Testis (tissue), 3 donors: ENCODE results near the gene SYNDIG1. TPM values are rescaled to one million over a fixed set of nuclear protein-coding genes. Genes with fewer than 3 reads are reported as not detected.

ENCODE experiments used
- DNase-seq: peaks from one replicate; pipeline ENCODE4 v3.0.0-alpha.2; 2019
- H3K27ac ChIP-seq, 2 donors: fragments of 200-600 bp; sonication (generic); one replicate each; pipeline ENCODE4 v1.5.1; 2019
- H3K27me3 ChIP-seq: fragments of 200-600 bp; sonication (generic); one replicate; pipeline ENCODE4 v1.5.1; 2019
- H3K36me3 ChIP-seq: fragments of 200-600 bp; sonication (generic); one replicate; pipeline ENCODE4 v1.5.1; 2017; ENCODE audit warnings: low read depth; ENCODE audit errors: missing control alignments
- H3K4me1 ChIP-seq: fragments of 200-600 bp; sonication (generic); one replicate; pipeline ENCODE4 v1.5.1; 2019
- H3K4me3 ChIP-seq, 2 donors: fragments of 200-600 bp; sonication (generic); one replicate each; pipeline ENCODE4 v1.5.1; 2017 to 2019
- H3K9me3 ChIP-seq: fragments of 200-600 bp; sonication (generic); one replicate; pipeline ENCODE4 v1.5.1; 2017
- POLR2A ChIP-seq: fragments of 450-650 bp; IDR thresholded peaks from one replicate; pipeline ENCODE4 v1.6.1; 2017; ENCODE audit warnings: antibody characterized with exemption, mild to moderate bottlenecking, moderate library complexity
- WGBS, 2 donors: methylation state at CpG; one replicate each; pipeline ENCODE4 v1.1.5; 2018; 5-methylcytosine and 5-hydroxymethylcytosine counted together
- intact Hi-C: fragments of 100-400 bp; cut with DNase I; formaldehyde crosslinking; loops from one replicate; pipeline ENCODE4 v1.15.1; 2023; ENCODE audit warnings: low total_unique reads
- polyA plus RNA-seq: library from polyadenylated mRNA; stranded (reverse); fragments of 350-450 nt; fragmentation: Illumina TruSeq; extraction: RNeasy Lipid Tissue Mini Kit (QIAGEN cat#74804); gene quantifications from one replicate; pipeline ENCODE4 v1.2.3, GENCODE V29; 2014; ENCODE audit warnings: low read depth, low replicate concordance; ENCODE audit not compliant: insufficient read depth
- total RNA-seq, 2 donors: library from RNA; depleted of rRNA; stranded (reverse); fragments of >200 nt; gene quantifications; one replicate each; pipeline ENCODE4 v1.2.3, GENCODE V29; 2016
- TF ChIP-seq, protein P1 (sequence below), 3 experiments: fragments of 450-650 bp in 2 of 3; fragments of 200-600 bp in 1 of 3; sonication (generic) in 1 of 3; IDR thresholded peaks; one replicate each; pipeline ENCODE4 v1.5.1; 2016 to 2019; ENCODE audit warnings: antibody characterized with exemption in 3 of 3, mild to moderate bottlenecking in 2 of 3, moderate library complexity in 1 of 3

Gene SYNDIG1
- total and polyA plus RNA-seq, 3 donors from 2014 or later = 2.1 to 3.2 (median 2.8) TPM

DNA sequence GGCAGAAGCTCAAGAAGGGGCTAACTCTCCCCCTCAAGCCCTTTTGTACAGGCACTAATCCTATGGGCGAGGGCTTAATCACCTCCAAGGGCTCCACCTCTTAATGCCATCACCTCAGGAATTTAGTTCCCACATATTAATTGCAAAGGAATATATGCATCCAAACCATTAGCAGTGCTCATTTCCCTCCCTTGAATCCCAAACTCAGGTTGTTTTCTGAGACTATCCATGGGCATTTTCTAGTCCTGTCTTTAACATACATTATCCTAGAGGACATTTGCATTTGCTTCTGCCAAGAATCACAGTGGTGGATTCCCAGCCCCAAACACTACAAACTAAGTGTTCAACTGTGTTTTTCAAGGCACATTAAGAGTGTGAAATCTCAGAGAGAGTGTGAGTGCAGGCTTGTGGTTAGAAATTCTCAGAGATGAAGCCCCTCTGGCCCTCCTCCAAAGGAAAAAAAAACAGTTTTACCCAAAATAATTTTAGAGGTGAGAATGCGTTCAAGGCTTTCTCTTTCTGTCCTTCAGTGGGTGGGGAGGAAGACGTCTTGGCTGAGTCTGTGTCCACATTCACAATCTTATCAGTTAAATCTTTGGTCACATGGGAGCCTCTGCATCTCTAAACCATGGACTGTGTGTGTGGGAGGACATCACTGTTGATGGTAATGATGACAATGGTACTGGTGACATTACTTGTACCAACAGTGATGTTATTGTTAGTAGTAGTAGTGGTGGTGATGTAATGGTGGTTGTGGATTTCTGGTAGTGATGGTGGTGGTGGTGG, 59.3 kb downstream of the SYNDIG1 start:
- Histone ChIP-seq H3K27ac (no peak overlapping the region), H3K27me3 (no peaks in the 10 kb centered on the region), H3K4me3 (no peak overlapping the region), H3K36me3 (no peaks in the 10 kb centered on the region), H3K4me1 (no peaks in the 10 kb centered on the region), H3K9me3 (no peaks in the 10 kb centered on the region)
- DNase-seq = no peak
- TF ChIP-seq POLR2A = no peak
- TF ChIP-seq, protein P1, sequence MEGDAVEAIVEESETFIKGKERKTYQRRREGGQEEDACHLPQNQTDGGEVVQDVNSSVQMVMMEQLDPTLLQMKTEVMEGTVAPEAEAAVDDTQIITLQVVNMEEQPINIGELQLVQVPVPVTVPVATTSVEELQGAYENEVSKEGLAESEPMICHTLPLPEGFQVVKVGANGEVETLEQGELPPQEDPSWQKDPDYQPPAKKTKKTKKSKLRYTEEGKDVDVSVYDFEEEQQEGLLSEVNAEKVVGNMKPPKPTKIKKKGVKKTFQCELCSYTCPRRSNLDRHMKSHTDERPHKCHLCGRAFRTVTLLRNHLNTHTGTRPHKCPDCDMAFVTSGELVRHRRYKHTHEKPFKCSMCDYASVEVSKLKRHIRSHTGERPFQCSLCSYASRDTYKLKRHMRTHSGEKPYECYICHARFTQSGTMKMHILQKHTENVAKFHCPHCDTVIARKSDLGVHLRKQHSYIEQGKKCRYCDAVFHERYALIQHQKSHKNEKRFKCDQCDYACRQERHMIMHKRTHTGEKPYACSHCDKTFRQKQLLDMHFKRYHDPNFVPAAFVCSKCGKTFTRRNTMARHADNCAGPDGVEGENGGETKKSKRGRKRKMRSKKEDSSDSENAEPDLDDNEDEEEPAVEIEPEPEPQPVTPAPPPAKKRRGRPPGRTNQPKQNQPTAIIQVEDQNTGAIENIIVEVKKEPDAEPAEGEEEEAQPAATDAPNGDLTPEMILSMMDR (IDR thresholded peaks at IDR 0.05) = no peak
- intact Hi-C loops = no loop called here
- WGBS, 2 donors = 76 to 80% methylated on average over 3 of the region's 3 CpGs

DNA sequence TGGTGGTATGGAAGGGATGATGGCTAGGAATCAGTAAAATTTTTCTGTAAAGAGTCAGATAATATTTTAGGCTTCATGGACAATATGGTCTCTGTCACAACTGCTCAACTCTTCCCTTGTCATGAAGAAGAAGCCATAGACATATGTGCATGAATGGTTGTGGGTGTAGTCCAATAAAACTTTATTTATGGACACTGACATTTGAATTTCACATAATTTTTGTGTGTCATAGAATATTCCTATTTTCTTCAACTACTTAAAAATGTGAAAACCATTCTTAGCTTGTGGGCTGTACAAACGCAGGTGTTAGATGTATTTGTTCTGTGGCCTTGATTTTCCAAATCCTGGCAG, 59.9 kb downstream of the SYNDIG1 start:
- Histone ChIP-seq H3K27me3 (no peaks in the 10 kb centered on the region), H3K4me1 (no peaks in the 10 kb centered on the region), H3K27ac (no peak overlapping the region), H3K4me3 (no peak overlapping the region), H3K36me3 (no peaks in the 10 kb centered on the region), H3K9me3 (no peaks in the 10 kb centered on the region)
- 88 to 100% methylated on average over 1 of the region's 1 CpG for whole genome bisulfite sequencing, 2 donors
- no peak for DNase-seq
- intact Hi-C loops = no loop called here
- no peak for TF ChIP-seq POLR2A
- TF ChIP-seq, protein P1 (IDR thresholded peaks at IDR 0.05) = no peak

GRCh38 chr20:24530131-24530680, 60.8 kb downstream of the SYNDIG1 start:
- Histone ChIP-seq H3K4me3 (no peak overlapping the region), H3K27ac (no peak overlapping the region), H3K9me3 (no peaks in the 10 kb centered on the region), H3K4me1 (no peaks in the 10 kb centered on the region), H3K36me3 (no peaks in the 10 kb centered on the region), H3K27me3 (no peaks in the 10 kb centered on the region)
- intact Hi-C loops = no loop called here
- DNase-seq = no peak
- TF ChIP-seq, protein P1 (IDR thresholded peaks at IDR 0.05) = no peak
- no peak for TF ChIP-seq POLR2A
- WGBS, 2 donors = 83 to 92% methylated on average over 2 of the region's 2 CpGs

DNA sequence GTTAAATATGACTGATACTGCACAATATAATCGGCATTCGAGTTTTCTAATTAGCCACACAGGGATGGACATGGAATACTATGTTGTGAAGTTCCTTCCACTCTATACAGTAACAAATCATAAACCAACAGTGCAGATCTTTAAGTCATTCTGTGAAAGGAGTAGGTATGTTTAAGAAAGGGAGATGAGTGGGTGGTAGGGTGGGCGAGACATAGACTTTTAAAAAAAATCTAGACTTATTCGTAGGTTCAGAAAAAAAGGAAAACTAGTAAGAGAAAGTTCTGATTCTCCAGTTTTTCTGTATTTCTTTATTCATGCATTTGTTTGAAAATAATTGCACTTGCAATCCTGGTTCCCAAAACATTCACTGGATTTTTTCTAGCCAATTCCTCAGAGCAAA, 61.8 kb downstream of the SYNDIG1 start:
- WGBS, 2 donors = 85 to 91% methylated on average over 4 of the region's 4 CpGs
- DNase-seq = no peak
- TF ChIP-seq POLR2A = no peak
- TF ChIP-seq, protein P1 (IDR thresholded peaks at IDR 0.05) = no peak
- Histone ChIP-seq H3K27ac (no peak overlapping the region), H3K4me3 (no peak overlapping the region), H3K36me3 (no peaks in the 10 kb centered on the region), H3K4me1 (no peaks in the 10 kb centered on the region), H3K9me3 (no peaks in the 10 kb centered on the region), H3K27me3 (no peaks in the 10 kb centered on the region)
- intact Hi-C loops = no loop called here
